HG03196 (cell line): ENCODE data around the gene IFIT5.
"Not testable (repeated sequence)": the region's sequence is repeated elsewhere in the genome, so short reads cannot be mapped to it uniquely, and the experiment has no call there.

Experiments
- ATAC-seq: cut with Tn5 transposase; IDR thresholded peaks from one replicate; pipeline ENCODE4 v1.9.1; 2021; ENCODE audit not compliant: unreplicated experiment

The IFIT5 gene

GRCh38 chr10:89392974-89393373 is 21.4 kb upstream of the IFIT5 start:
- no peak for ATAC-seq

DNA sequence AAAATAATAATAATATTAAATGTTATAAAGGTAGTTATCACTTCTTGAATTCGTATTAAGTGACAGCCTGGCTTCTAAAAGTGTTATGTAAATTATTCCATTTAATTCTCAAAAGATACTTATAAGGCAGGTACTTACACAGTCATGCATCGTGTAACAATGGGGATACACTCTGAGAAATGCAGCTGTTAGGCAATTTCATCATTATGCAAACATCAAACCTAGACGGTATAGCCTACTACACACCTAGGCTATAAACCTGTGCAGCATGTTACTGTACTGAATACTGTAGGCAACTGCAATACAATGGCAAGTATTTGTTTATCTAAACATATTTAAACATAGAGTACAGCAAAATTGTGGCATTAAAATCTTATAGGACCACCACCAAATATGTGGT is 20.5 kb upstream of the IFIT5 start:
- ATAC-seq, result no peak

GRCh38 chr10:89395141-89395540 is 19.2 kb upstream of the IFIT5 start:
- no peak for ATAC-seq

GRCh38 chr10:89398003-89398749 is 16.2 kb upstream of the IFIT5 start:
- ATAC-seq, result no peak

GRCh38 chr10:89399956-89400355 is 14.4 kb upstream of the IFIT5 start:
- ATAC-seq, result no peak

DNA sequence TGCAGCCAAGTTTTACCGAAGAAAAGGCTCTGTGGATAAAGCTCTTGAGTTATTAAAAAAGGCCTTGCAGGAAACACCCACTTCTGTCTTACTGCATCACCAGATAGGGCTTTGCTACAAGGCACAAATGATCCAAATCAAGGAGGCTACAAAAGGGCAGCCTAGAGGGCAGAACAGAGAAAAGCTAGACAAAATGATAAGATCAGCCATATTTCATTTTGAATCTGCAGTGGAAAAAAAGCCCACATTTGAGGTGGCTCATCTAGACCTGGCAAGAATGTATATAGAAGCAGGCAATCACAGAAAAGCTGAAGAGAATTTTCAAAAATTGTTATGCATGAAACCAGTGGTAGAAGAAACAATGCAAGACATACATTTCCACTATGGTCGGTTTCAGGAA is 11.3 kb upstream of the IFIT5 start:
- no peak for ATAC-seq

DNA sequence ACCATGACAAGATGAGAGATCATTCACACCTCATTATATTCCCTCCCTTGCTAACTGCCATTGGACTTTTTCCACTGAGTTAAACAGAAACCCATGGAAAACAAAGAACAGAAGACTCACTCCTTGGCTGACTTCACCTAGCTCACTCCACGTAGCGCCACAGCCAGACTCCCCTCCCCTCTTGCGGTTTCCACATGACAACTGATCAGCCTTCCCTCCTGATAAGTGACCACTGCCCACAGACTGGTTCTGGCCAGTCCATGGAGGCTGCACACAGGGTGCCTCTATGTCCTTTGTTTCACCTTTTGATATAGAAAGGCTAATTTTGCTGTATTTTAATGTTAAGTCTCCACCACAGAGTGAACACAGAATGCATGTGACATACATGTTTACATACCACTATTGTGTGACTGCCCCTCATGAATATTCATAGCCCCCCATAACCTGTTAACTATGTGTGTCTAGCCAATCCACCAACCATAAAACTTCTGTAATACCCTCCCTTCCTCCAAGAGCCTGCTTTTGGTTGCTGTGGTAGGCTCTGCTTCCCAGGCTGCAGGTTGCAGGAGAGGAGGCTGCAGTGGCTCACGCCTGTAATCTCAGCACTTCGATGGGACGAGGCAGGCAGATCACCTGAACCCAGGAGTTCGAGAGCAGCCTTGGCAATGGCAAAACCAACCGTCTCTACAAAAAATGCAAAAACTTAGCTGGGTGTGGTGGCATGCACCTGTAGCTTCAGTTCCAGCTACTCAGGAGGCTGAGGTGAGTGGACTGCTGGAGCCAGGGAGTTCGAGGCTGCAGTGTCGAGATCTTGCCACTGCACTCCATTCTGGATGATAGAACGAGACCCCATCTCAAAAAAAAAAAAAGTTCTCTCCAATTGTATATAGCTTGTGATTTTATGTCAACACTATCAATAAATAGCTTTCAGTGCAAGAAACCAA is 10.0 kb upstream of the IFIT5 start:
- ATAC-seq, result no peak

- ATAC-seq, result not testable (repeated sequence)
Observed at GRCh38 chr10:89406178-89406577, 8.2 kb upstream of the IFIT5 start.

DNA sequence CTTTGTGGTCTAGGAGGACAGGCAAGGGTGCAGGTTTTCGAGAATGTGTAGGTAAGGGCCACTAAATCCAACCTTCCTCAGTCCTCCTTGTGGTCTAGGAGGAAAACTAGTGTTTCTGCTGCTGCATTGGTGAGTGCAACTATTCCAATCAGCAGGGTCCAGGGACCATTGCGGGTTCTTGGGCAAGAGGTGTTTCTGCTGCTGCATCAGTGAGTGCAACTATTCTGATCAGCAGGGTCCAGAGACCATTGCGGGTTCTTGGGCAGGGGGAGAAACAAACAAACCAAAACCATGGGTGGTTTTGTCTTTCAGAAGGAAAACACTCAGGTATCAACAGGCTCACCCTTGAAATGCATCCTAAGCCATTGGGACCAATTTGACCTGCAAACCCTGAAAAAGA is 6.6 kb upstream of the IFIT5 start:
- ATAC-seq, result not testable (repeated sequence)

GRCh38 chr10:89409282-89409681 is 5.1 kb upstream of the IFIT5 start:
- not testable (repeated sequence) for ATAC-seq

DNA sequence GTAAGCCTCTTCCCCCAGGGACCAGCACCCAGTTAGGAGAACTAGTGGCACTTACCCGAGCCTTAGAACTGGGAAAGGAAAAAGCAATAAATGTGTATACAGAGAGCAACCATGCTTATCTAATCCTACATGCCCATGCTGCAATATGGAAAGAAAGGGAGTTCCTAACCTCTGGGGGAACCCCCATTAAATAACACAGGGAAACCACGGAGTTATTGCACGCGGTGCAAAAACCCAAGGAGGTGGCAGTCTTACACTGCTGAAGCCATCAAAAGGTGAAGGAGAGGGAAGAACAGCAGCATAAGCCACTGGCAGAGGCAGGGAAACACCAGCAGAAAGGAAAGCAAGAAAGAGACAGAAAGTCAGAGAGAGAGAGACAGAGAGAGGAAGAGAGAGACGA is 3.8 kb upstream of the IFIT5 start:
- ATAC-seq, result not testable (repeated sequence)

DNA sequence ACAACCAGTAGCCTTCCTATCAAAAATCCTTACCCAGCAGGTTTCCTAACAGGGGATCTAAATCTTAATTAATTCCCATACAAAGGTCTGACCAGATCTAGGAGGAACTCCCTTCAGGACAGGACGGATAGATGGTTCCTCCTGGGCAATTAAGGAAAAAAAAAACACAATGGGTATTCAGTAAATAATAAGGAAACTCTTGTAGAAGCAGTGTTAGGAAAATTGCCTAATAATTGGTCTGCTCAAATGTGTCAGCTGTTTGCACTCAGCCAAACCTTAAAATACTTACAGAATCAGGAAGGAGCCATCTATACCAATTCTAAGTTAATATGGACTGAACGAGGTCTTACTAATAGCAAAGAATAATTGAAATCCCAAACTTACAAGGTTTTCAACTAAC is 3.2 kb upstream of the IFIT5 start:
- not testable (repeated sequence) for ATAC-seq

DNA sequence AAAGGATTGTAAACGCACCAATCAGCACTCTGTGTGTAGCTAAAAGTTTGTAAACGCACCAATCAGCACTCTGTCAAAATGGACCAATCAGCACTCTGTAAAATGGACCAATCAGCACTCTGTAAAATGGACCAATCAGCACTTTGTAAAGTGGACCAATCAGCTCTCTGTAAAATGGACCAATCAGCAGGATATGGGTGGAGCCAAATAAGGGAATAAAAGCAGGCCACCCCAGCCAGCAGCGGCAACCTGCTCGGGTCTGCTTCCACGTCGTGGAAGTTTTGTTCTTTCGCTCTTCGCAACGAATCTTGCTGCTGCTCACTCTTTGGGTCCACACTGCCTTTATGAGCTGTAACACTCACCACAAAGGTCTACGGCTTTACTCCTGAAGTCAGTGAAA is 2.1 kb upstream of the IFIT5 start:
- ATAC-seq, result not testable (repeated sequence)

- no peak for ATAC-seq
Observed at GRCh38 chr10:89413398-89413912, 913 bp upstream of the IFIT5 start.

- ATAC-seq, result peak; percentile 36
Observed at GRCh38 chr10:89414879-89415821, 782 bp downstream of the IFIT5 start.

- ATAC-seq, result no peak
Observed at GRCh38 chr10:89416465-89416864, 2.1 kb downstream of the IFIT5 start.

DNA sequence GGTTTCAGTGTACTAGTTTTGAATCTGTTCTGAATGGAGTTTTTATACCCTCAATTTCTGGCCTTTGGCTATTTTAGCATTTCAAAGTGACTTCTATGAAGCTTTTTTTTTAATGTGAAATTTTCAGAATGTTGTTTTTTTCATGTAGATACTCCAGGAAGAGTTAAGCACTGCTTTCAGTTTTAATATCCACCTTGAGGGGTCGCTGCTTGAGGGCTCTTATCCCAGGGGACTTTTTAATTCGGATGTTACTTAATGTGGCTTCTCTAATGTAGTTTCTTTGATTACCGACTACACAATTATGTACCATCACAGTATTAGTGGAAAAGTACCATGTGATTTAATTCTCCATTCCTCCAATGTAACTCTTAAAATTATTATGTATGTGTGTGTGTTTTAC is 5.2 kb downstream of the IFIT5 start:
- ATAC-seq, result no peak

GRCh38 chr10:89421018-89421476 is 6.7 kb downstream of the IFIT5 start:
- no peak for ATAC-seq

DNA sequence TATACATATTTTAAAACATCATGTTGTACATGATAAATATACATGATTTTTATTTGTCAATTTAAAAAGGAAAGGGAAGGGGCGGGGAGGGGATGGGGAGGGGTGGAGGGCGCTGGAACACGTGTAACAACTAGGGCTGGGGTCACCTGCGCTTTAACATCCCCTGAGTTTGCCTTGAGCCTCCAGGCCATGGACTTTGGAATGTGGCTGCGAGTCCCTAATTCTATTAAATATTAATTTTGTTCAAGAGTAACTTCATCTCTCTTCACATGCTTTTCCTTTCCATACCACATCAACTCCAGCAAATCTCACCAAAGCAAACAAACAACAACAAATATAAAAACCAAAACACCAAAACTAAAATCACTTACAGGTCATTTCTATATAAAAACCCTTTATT is 10.6 kb downstream of the IFIT5 start:
- no peak for ATAC-seq

DNA sequence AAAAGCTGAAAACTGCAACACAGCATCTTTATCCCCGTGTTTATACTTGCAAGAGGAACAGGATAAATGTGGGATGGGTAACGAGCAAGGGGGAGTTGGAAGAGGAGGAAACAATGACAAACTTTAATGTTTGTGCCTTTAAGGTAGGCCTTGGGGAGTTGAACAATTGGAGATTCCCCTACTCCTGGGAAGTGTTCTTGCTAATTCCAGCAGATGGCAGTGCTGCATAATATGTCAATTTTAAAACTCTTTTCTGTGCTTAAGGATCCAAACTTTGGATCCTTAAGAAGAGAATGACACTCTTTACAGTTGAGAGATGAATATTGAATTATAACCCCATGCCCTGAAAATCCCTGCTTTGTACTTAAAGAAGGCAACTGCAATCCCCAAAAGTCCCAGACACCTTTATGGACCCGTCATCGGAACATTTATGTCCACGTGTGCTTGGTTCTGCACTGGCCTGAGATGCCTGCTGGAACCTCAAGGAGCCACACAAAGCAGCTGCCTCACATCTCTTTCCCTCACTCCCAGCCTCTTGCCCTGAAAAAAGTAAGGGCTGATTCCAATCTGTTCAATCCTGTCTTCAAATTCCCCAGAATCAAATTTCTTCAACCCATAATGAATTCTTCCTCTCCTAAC is 12.0 kb downstream of the IFIT5 start:
- no peak for ATAC-seq
